Measurements from ENCODE around the gene SNX32.
"Not testable (repeated sequence)": the region's sequence is repeated elsewhere in the genome, so short reads cannot be mapped to it uniquely, and the experiment has no call there.

DNA sequence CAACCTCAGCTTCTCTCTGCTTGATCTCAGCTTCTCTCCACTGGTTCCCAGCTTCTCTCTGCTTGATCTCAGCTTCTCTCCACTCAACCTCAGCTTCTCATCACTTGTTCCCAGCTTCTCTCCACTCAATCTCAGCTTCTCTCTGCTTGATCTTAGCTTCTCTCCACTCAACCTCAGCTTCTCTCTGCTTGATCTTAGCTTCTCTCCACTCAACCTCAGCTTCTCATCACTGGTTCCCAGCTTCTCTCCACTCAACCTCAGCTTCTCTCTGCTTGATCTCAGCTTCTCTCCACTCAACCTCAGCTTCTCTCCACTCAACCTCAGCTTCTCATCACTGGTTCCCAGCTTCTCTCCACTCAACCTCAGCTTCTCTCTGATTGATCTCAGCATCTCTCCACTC is 1.5 kb upstream of the SNX32 start:
- TF ChIP-seq NAIF1 (CRISPR knock-in tag; IDR thresholded peaks at IDR 0.05; ENCODE audit: borderline replicate concordance); TAF1 (CRISPR knock-in tag; IDR thresholded peaks at IDR 0.05); ZNF20 (CRISPR knock-in tag; IDR thresholded peaks at IDR 0.05); SNRNP70 (IDR thresholded peaks at IDR 0.05; ENCODE audit: low read depth, low read length); JARID2 (CRISPR knock-in tag; IDR thresholded peaks at IDR 0.05; ENCODE audit: insufficient replicate concordance); SSRP1 (CRISPR knock-in tag; IDR thresholded peaks at IDR 0.05); ATRX (CRISPR knock-in tag; IDR thresholded peaks at IDR 0.05; ENCODE audit: borderline replicate concordance); FOXK1 (CRISPR knock-in tag; IDR thresholded peaks at IDR 0.05; ENCODE audit: borderline replicate concordance, low read depth); MYNN (CRISPR knock-in tag; IDR thresholded peaks at IDR 0.05; ENCODE audit: low read depth); NCOA2 (CRISPR knock-in tag; IDR thresholded peaks at IDR 0.05); CBFB (CRISPR knock-in tag; IDR thresholded peaks at IDR 0.05); RNF2 (conservative IDR thresholded peaks at IDR 0.05; ENCODE audit: low read depth): not testable (repeated sequence)
- TF ChIP-seq, protein P1, sequence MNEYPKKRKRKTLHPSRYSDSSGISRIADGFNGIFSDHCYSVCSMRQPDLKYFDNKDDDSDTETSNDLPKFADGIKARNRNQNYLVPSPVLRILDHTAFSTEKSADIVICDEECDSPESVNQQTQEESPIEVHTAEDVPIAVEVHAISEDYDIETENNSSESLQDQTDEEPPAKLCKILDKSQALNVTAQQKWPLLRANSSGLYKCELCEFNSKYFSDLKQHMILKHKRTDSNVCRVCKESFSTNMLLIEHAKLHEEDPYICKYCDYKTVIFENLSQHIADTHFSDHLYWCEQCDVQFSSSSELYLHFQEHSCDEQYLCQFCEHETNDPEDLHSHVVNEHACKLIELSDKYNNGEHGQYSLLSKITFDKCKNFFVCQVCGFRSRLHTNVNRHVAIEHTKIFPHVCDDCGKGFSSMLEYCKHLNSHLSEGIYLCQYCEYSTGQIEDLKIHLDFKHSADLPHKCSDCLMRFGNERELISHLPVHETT (CRISPR knock-in tag; conservative IDR thresholded peaks at IDR 0.05) = not testable (repeated sequence)
